OCI-LY3 (cell line): ENCODE data around the gene POLR3K.

Experiments used
- H2AFZ ChIP-seq: fragments of 200-600, 300-600 bp; shearing (Covaris generic); 2 replicates; pipeline ENCODE4 v1.6.0; 2014; ENCODE audit warnings: antibody characterized with exemption, low read depth, low read length
- H3K27ac ChIP-seq: fragments of 200-600, 300-600 bp; sonication (generic); 2 replicates; pipeline ENCODE4 v1.5.1; 2014; ENCODE audit warnings: mild to moderate bottlenecking, low read length, moderate library complexity, mixed read lengths
- H3K27me3 ChIP-seq: fragments of 200-600, 300-600 bp; sonication (generic); 2 replicates; pipeline ENCODE4 v1.6.1; 2014; ENCODE audit warnings: low read depth, low read length, mixed read lengths
- H3K36me3 ChIP-seq: fragments of 200-600, 300-600 bp; sonication (generic); replicated peaks from 2 replicates; pipeline ENCODE3; 2014; ENCODE audit warnings: low read depth, low read length, mixed read lengths
- H3K4me1 ChIP-seq: fragments of 300-600, 200-600 bp; sonication (generic); 2 replicates; pipeline ENCODE4 v1.6.1; 2014; ENCODE audit warnings: low read length, mixed read lengths
- H3K4me2 ChIP-seq: fragments of 200-600, 300-600 bp; sonication (generic); 2 replicates; pipeline ENCODE4 v1.6.1; 2014; ENCODE audit warnings: low read length, mixed read lengths
- H3K4me3 ChIP-seq: fragments of 300-600, 200-600 bp; sonication (generic); 2 replicates; pipeline ENCODE4 v1.5.1; 2014; ENCODE audit warnings: antibody characterized with exemption, mild to moderate bottlenecking, low read length, moderate library complexity
- H3K79me2 ChIP-seq: fragments of 300-600, 200-600 bp; shearing (Covaris generic); 2 replicates; pipeline ENCODE4 v1.6.1; 2014; ENCODE audit warnings: mild to moderate bottlenecking, low read length, mixed read lengths
- H3K9ac ChIP-seq: fragments of 300-600, 200-600 bp; shearing (Covaris generic); 2 replicates; pipeline ENCODE4 v1.6.0; 2014; ENCODE audit warnings: mild to moderate bottlenecking, low read length, moderate library complexity
- H3K9me3 ChIP-seq: fragments of 200-600, 300-600 bp; shearing (Covaris generic); 2 replicates; pipeline ENCODE4 v1.6.1; 2014; ENCODE audit warnings: low read length, mixed read lengths; ENCODE audit not compliant: insufficient read depth
- H4K20me1 ChIP-seq: fragments of 200-600, 300-600 bp; sonication (generic); 2 replicates; pipeline ENCODE4 v1.6.1; 2016; ENCODE audit warnings: low read length, mixed read lengths; ENCODE audit not compliant: insufficient read depth
- EZH2phosphoT487 ChIP-seq: fragments of 200-600 bp; shearing (Covaris generic); IDR thresholded peaks from 2 replicates; pipeline ENCODE4 v1.6.1; 2018; ENCODE audit warnings: antibody characterized with exemption, mixed run types, low read depth
- TF ChIP-seq, protein P1 (sequence below): fragments of 200-600, 300-600 bp; sonication (generic); IDR thresholded peaks from 2 replicates; pipeline ENCODE4 v1.5.1; 2014; ENCODE audit warnings: antibody characterized with exemption, low read length, low read depth

POLR3K gene

DNA sequence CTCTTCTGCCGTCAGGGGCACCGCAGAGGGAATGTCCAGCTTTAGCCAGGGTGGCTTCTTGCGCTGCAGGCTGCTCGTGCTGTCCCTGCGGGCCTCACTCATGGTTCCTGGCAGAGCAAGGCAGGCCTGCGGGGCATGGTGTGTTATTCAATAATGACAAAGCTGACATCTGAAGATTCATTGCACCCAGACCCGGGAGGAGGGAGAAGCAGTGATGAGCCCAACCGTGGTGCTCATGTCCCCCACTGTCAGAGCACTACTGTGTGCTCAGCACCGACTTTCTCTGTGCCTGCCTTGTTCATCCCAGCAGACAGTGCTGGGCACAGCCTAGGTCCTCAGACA, 11.5 kb upstream of the POLR3K start:
- no peak overlapping the region for H3K4me2 ChIP-seq
- no peaks in the 10 kb centered on the region for H3K9me3 ChIP-seq
- H2AFZ ChIP-seq: no peak overlapping the region
- no peak overlapping the region for H3K4me3 ChIP-seq
- H3K9ac ChIP-seq: no peak overlapping the region
- no peaks in the 10 kb centered on the region for H3K36me3 ChIP-seq
- H3K27ac ChIP-seq: no peak overlapping the region
- H3K4me1 ChIP-seq: no peaks in the 10 kb centered on the region
- H3K79me2 ChIP-seq: no peaks in the 10 kb centered on the region
- no peaks in the 10 kb centered on the region for H4K20me1 ChIP-seq
- TF ChIP-seq EZH2phosphoT487: no peak
- TF ChIP-seq, protein P1, sequence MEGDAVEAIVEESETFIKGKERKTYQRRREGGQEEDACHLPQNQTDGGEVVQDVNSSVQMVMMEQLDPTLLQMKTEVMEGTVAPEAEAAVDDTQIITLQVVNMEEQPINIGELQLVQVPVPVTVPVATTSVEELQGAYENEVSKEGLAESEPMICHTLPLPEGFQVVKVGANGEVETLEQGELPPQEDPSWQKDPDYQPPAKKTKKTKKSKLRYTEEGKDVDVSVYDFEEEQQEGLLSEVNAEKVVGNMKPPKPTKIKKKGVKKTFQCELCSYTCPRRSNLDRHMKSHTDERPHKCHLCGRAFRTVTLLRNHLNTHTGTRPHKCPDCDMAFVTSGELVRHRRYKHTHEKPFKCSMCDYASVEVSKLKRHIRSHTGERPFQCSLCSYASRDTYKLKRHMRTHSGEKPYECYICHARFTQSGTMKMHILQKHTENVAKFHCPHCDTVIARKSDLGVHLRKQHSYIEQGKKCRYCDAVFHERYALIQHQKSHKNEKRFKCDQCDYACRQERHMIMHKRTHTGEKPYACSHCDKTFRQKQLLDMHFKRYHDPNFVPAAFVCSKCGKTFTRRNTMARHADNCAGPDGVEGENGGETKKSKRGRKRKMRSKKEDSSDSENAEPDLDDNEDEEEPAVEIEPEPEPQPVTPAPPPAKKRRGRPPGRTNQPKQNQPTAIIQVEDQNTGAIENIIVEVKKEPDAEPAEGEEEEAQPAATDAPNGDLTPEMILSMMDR: no peak
- H3K27me3 ChIP-seq: 0 out of 2 replicates have a peak, but pooled peaks cover 4% of the 10 kb centered on the region

DNA sequence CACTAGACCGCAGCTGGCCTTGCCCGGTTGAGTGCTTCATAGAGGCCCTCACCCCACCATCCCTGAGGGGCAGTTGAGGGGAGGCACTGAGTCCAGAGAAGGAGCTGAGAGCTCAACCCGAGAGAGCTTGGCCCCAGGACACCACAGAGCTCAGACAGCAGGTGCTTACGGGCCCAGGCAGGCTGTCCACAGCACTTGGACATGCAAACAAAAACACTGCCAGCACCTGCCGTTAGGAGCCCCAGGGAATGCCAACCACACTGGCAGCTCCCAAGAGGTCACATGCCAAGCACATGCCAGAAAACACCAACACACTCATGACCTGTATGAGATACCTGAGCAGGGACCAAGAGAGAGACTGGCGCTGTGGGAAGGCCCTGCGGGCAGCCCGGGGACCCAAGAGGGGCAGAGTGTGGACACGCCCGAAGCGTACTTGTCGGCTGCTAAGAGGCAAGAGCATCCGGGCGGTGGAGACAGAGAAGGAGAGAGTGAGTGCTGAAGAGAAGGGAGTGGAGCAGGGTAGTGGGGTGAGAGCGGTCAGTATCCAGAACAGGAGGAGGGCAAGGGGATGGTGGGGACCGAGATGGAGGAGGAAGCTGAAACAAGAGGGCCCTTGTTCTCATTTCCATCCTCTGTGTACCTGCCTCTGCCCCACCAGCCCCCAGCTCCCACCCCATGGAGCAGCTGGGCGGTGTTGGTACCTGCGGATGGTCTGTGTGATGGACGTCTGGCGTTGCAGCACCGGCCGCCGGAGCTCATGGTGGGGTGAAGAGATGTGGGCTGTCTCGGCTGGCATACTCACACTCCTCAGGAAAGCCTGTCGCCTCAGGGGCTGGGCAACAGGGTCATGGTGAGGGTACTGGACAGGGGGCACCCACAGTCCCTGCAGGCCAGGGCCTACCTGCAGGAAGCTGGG, 10.8 kb upstream of the POLR3K start:
- TF ChIP-seq, protein P1: no peak
- no peak for TF ChIP-seq EZH2phosphoT487

DNA sequence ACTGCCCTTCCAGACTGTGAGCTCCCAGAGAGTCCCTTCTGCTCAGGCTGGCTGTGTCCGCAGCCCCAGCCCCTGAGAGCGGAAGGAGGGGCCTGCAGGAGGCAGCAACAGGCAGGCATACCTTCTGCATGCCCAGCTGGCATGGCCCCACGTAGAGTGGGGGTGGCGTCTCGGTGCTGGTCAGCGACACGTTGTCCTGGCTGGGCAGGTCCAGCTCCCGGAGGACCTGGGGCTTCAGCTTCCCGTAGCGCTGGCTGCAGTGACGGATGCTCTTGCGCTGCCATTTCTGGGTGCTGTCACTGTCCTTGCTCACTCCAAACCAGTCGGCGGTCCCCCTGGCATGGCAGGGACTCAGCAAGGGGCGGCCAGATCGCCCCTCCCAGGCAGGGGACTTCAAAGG, 10.1 kb upstream of the POLR3K start:
- TF ChIP-seq, protein P1: no peak
- no peak for TF ChIP-seq EZH2phosphoT487
- Histone ChIP-seq H2AFZ (no peak overlapping the region), H3K4me3 (no peak overlapping the region), H4K20me1 (no peaks in the 10 kb centered on the region), H3K9me3 (no peaks in the 10 kb centered on the region), H3K36me3 (peaks cover 3% of the 10 kb centered on the region), H3K4me2 (no peak overlapping the region), H3K79me2 (no peaks in the 10 kb centered on the region), H3K27me3 (0 out of 2 replicates have a peak, but pooled peaks cover 4% of the 10 kb centered on the region), H3K27ac (no peak overlapping the region), H3K9ac (no peak overlapping the region), H3K4me1 (no peaks in the 10 kb centered on the region)

More for the DNA sequence above, 10.8 kb upstream of the POLR3K start:
- Histone ChIP-seq H4K20me1 (no peaks in the 10 kb centered on the region), H3K9me3 (no peaks in the 10 kb centered on the region), H3K36me3 (no peaks in the 10 kb centered on the region), H3K27me3 (0 out of 2 replicates have a peak, but pooled peaks cover 4% of the 10 kb centered on the region), H3K27ac (no peak overlapping the region), H2AFZ (no peak overlapping the region), H3K4me3 (no peak overlapping the region), H3K9ac (no peak overlapping the region), H3K4me1 (no peaks in the 10 kb centered on the region), H3K79me2 (no peaks in the 10 kb centered on the region), H3K4me2 (no peak overlapping the region)

DNA sequence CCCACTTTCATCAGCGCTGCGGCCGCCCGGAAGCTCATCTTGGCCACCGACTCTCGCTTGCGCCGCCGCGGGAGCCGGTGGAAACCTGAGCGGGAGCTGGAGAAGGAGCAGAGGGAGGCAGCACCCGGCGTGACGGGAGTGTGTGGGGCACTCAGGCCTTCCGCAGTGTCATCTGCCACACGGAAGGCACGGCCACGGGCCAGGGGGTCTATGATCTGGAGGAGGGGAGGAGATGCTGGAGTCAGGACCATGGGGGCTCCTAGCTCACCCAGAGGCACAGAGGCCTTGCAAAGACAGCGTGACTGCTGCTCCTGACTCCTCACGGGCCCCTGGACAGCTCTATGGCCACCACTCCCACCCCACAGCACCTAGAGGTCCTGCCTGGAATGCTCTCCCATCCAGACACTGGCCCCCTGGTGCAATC, 9.6 kb upstream of the POLR3K start:
- Histone ChIP-seq H3K9me3 (no peaks in the 10 kb centered on the region), H3K79me2 (no peaks in the 10 kb centered on the region), H2AFZ (no peak overlapping the region), H3K27ac (no peak overlapping the region), H3K4me2 (no peak overlapping the region), H3K27me3 (0 out of 2 replicates have a peak, but pooled peaks cover 4% of the 10 kb centered on the region), H3K4me1 (peaks cover under 1% of the 10 kb centered on the region), H3K36me3 (peaks cover 7% of the 10 kb centered on the region), H3K4me3 (no peak overlapping the region), H3K9ac (no peak overlapping the region), H4K20me1 (no peaks in the 10 kb centered on the region)
- no peak for TF ChIP-seq EZH2phosphoT487
- TF ChIP-seq, protein P1: no peak
